Smooth muscle cell of the umbilical artery (primary cell): ENCODE results near the gene ACBD4. TPM values are rescaled to one million over a fixed set of nuclear protein-coding genes. Genes with fewer than 3 reads are reported as not detected.

Experiments
- total RNA-seq: library from RNA; depleted of rRNA; stranded (reverse); fragments of >200 nt; gene quantifications from 2 replicates; pipeline ENCODE4 v1.2.3, GENCODE V29; 2014

The ACBD4 gene, protein sequence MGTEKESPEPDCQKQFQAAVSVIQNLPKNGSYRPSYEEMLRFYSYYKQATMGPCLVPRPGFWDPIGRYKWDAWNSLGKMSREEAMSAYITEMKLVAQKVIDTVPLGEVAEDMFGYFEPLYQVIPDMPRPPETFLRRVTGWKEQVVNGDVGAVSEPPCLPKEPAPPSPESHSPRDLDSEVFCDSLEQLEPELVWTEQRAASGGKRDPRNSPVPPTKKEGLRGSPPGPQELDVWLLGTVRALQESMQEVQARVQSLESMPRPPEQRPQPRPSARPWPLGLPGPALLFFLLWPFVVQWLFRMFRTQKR
- 3.5 and 5.0 TPM in 2 replicates for total RNA-seq

DNA sequence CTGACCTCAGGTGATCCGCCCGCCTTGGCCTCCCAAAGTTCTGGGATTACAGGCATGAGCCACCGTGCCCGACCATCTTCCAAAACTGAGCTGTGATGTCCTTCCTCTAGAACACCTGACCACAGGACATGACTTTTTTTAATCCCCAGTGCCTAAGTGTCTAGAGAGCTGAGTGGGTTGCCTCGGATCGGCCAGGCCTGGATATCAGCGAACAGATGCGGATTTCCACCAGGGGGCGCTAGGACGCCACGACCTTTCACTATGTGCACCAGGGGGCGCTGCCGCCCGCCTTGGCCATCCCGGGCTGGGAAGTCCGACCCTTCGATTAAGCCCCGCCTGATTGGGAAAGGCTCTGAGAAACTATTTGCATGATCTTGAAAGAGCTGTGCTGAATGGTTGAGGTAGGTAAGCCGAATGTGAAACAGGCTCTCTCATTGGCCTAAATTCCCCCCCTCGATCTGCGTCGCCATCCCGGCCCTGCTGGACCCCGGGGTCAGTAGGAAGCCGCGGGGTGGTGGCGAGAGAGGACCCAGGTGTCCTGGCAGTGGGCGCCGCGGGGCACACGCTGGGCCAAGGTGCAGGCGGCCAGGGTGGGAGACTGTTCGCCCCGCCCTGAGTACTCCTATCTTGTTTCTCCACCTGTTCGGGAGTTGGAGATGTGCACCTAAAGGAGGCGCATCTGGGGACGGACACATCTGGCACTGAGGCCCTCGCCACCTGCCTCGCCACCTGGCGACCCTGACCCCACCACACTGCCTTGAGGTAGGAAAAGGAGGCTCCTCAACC, at the start of gene ACBD4:
Gene ACBD4, plus strand, starts transcription at position 496 of the 786 bp plus-strand sequence. CDS start 458 bp downstream, outside the sequence.

DNA sequence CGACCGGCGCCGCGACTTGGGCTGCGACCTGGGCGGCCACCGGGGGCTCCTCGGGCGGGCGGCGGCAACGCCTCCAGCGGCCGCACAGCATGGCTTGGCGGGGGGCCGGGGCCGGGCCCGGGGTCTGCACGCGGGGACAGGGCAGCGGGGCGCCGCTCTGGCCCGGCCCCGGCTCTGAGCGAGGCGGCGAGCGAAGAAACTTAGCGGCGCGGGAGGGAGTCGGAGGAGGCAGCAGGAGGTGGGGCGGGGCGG, 3.2 kb upstream of the ACBD4 start, which contains the start of gene PLCD3:
Gene PLCD3, minus strand, starts transcription at position 196 of the 252 bp plus-strand sequence. Its CDS starts 105 bp downstream, at position 91.

DNA sequence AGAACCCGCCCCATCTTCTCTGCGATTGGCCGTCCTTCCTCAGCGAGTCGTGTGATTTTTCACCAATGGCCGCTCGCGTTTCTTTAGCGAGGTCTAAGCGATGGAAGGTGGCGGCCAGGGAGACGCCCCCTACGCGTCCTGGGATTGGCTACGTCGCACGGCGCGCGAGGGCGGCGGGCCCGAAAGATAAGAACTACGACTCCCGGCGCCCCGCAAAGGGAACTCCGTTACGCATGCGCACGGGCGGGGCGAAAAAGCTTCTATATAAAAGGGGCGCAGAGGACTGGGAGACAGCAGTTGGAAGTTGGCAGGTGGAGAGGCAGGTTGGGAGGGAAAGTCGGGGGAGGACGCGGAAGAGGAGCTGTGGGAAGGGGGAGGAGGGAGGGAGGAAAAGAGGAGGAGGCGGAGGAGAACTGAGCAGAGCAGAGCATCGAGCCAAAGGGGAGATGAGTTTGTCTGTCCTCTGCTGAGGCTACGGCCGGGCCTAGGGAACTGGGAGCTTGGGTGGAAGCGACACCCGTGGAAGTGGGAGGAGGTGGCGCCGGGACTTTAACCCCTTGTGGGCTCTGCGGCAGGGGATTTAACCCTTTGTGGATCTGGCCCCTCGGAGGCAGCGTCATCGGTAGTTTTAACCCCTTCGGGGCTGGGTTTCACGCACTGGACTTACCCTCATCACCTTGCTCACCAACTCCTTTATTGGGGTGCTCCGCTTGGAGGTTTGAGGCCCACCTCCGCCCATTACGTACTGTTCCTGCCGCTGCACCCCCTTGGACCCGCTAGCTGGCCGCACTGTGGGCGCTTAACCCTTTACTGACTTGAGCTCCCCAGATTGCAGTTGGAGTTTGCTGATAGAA, 12.9 kb downstream of the ACBD4 start, which contains the start of gene HEXIM1:
Gene HEXIM1, plus strand, starts transcription at position 293 of the 854 bp plus-strand sequence. CDS start 716 bp downstream, outside the sequence.

DNA sequence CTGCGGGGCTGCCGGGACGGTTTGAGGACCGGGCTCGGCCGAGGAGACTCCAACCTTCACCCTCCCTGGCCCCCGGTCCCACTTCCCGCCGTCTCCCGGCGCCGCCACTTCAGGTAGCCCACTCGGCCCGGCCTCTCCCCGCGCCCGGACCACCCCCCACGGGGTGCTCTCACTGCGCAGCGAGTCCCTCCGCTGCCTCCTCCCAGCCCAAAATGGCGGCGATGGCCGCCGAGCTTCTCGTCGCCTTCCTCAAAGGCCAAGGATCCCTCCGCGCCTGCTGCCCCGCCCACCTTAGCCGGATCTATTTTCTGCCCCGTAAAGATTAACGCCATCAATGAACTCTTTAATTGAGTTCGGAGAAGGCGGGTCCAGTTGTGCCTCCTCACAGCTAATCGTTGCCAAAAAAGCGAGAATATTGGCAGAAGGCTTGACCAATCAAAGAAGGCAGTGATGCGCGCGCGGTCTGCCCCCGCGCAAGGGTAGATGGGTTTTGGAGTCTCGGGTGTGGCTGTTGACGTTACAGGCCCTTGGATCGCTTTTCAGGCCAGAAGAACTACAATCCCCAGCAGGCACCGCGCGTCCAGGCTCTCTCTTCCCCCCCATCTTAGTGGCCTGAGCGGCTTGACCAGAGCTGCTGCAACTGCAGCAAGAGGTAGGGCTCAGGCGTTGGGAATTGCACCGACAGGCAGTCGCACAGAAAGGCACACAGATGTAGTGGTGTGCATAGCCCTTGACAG, 26.0 kb downstream of the ACBD4 start, which contains the start of gene HEXIM2:
Gene HEXIM2, plus strand, starts transcription at position 588 of the 737 bp plus-strand sequence. CDS start 919 bp downstream, outside the sequence.

Other genes with a start within 250 kb of the ACBD4 start
- 92.1 and 207 TPM in 2 replicates for gene EFTUD2, start 236.2 kb upstream of the ACBD4 start, total RNA-seq
- 1.5 and 2.0 TPM in 2 replicates for gene GFAP, start 220.2 kb upstream of the ACBD4 start, total RNA-seq
- 0.30 and 3.2 TPM in 2 replicates for gene KIF18B, start 187.9 kb upstream of the ACBD4 start, total RNA-seq
- 0.30 TPM in 1 of 2 replicates, not detected in the other for gene C1QL1, start 167.4 kb upstream of the ACBD4 start, total RNA-seq
- 36.5 and 60.8 TPM in 2 replicates for gene DCAKD, start 84.1 kb upstream of the ACBD4 start, total RNA-seq
- gene NMT1, start 74.4 kb upstream of the ACBD4 start, total RNA-seq: 71.6 and 108 TPM in 2 replicates
- gene PLCD3, start 3.2 kb upstream of the ACBD4 start, total RNA-seq: 49.9 and 55.8 TPM in 2 replicates
- gene HEXIM1, start 12.8 kb downstream of the ACBD4 start, total RNA-seq: 9.8 and 10.5 TPM in 2 replicates
- 2.4 and 4.2 TPM in 2 replicates for gene HEXIM2, start 26.2 kb downstream of the ACBD4 start, total RNA-seq
- 1.9 and 2.7 TPM in 2 replicates for gene FMNL1, start 86.2 kb downstream of the ACBD4 start, total RNA-seq
- gene SPATA32, start 126.4 kb downstream of the ACBD4 start, total RNA-seq: not detected in 2 replicates
- 1.5 and 3.4 TPM in 2 replicates for gene MAP3K14, start 181.3 kb downstream of the ACBD4 start, total RNA-seq